Endothelial cell of umbilical vein (primary cell): ENCODE measurements around the gene GSN. TPM values are rescaled to one million over a fixed set of nuclear protein-coding genes. Genes with fewer than 3 reads are reported as not detected.

Experiments used
- BruUV-seq: library from RNA; stranded (reverse); fragments of 400-500 nt; replicated peaks from 2 replicates; lab custom pipeline; 2021; lab: Mats Ljungman, UMichigan
- CTCF ChIA-PET: fragments of 300-600, 350-600 bp; sonication (Branson Sonifier 250); formaldehyde crosslinking; loops from one replicate; lab custom pipeline; 2021; ENCODE audit warnings: antibody characterized with exemption, inconsistent platforms; lab: Charles Lee
- POLR2A ChIA-PET: fragments of 300-600, 350-600 bp; sonication (Branson Sonifier 250); formaldehyde crosslinking; loops from one replicate; lab custom pipeline; 2021; ENCODE audit warnings: antibody characterized with exemption, inconsistent platforms; lab: Charles Lee
- DNase-seq: peaks from one replicate; pipeline ENCODE4 v3.0.0-alpha.2; 2011; ENCODE audit warnings: low read depth, low spot score
- FAIRE-seq: peaks from 2 replicates; lab custom pipeline; 2011; peaks lifted over from hg19 to GRCh38; lab: Jason Lieb, UNC
- H2AFZ ChIP-seq: 2 replicates; pipeline ENCODE4 v1.6.0; 2012; ENCODE audit warnings: low read depth, low read length, control low read depth, inconsistent platforms
- H3K27ac ChIP-seq: 2 replicates; pipeline ENCODE4 v1.5.1; 2011; ENCODE audit warnings: low read depth, mild to moderate bottlenecking, control low read depth, low read length, moderate library complexity; ENCODE audit not compliant: insufficient read depth
- H3K27me3 ChIP-seq, 2 experiments: 2 replicates each; pipeline versions ENCODE4 v1.6.0 to v1.6.1; 2011; ENCODE audit warnings: low read length in 2 of 2, mixed read lengths in 1 of 2; ENCODE audit not compliant: control insufficient read depth in 2 of 2, insufficient read depth in 2 of 2
- H3K36me3 ChIP-seq, 2 experiments: 2 replicates in 1 of 2; 3 replicates in 1 of 2; pipeline ENCODE4 v1.5.1; 2011; ENCODE audit warnings: low read length in 2 of 2, mild to moderate bottlenecking in 1 of 2, moderate library complexity in 1 of 2; ENCODE audit not compliant: control insufficient read depth in 2 of 2, insufficient read depth in 2 of 2; ENCODE audit errors: extremely low read depth in 1 of 2
- H3K4me1 ChIP-seq: 3 replicates; pipeline ENCODE4 v1.5.1; 2011; ENCODE audit warnings: mild to moderate bottlenecking, low read length; ENCODE audit not compliant: control insufficient read depth, insufficient read depth; ENCODE audit errors: extremely low read depth
- H3K4me2 ChIP-seq: 2 replicates; pipeline ENCODE4 v1.6.1; 2011; ENCODE audit warnings: low read length, control low read depth, mixed read lengths; ENCODE audit not compliant: insufficient read depth
- H3K4me3 ChIP-seq, 3 experiments: fragments of 200-600 bp in 1 of 3; sonication (generic), shearing (Covaris generic) in 1 of 3; replicated peaks in 1 of 3; 2 replicates each; pipeline ENCODE4 v1.5.1; 2011 to 2016; ENCODE audit warnings: control low read depth in 3 of 3, low read length in 3 of 3, mild to moderate bottlenecking in 2 of 3, inconsistent platforms in 1 of 3, low read depth in 1 of 3, moderate library complexity in 1 of 3; ENCODE audit not compliant: insufficient read depth in 1 of 3
- H3K79me2 ChIP-seq: 2 replicates; pipeline ENCODE4 v1.6.0; 2012; ENCODE audit warnings: low read length, inconsistent platforms; ENCODE audit not compliant: control insufficient read depth, insufficient read depth
- H3K9ac ChIP-seq: replicated peaks from 2 replicates; pipeline ENCODE3; 2011; ENCODE audit warnings: low read length, control low read depth; ENCODE audit not compliant: insufficient read depth; ENCODE audit errors: extremely low read depth
- H3K9me1 ChIP-seq: replicated peaks from 3 replicates; pipeline ENCODE4 v1.6.0; 2011; ENCODE audit warnings: mild to moderate bottlenecking, low read length; ENCODE audit not compliant: control insufficient read depth, insufficient read depth; ENCODE audit errors: extremely low read depth
- H3K9me3 ChIP-seq: replicated peaks from 2 replicates; pipeline ENCODE4 v1.5.1; 2012; ENCODE audit warnings: low read length, inconsistent platforms; ENCODE audit not compliant: control insufficient read depth, insufficient read depth
- H4K20me1 ChIP-seq: replicated peaks from 2 replicates; pipeline ENCODE3; 2011; ENCODE audit warnings: mild to moderate bottlenecking, low read length; ENCODE audit not compliant: control insufficient read depth, insufficient read depth; ENCODE audit errors: extremely low read depth
- EZH2 ChIP-seq: IDR thresholded peaks from 2 replicates; pipeline ENCODE4 v1.6.1; 2012; ENCODE audit warnings: borderline replicate concordance, low read depth, mild to moderate bottlenecking, moderate library complexity, low read length, inconsistent platforms; ENCODE audit not compliant: severe bottlenecking
- FOS ChIP-seq: IDR thresholded peaks from 2 replicates; pipeline ENCODE4 v1.6.1; 2011; ENCODE audit warnings: mild to moderate bottlenecking, low read length, moderate library complexity, borderline replicate concordance; ENCODE audit not compliant: insufficient read depth
- GATA2 ChIP-seq: IDR thresholded peaks from 2 replicates; pipeline ENCODE4 v1.7.0; 2011; ENCODE audit warnings: low read depth, mild to moderate bottlenecking, moderate library complexity, mixed read lengths, low read length; ENCODE audit not compliant: insufficient read length, insufficient read depth
- JUN ChIP-seq: IDR thresholded peaks from 2 replicates; pipeline ENCODE4 v1.6.1; 2011; ENCODE audit warnings: borderline replicate concordance, low read depth; ENCODE audit not compliant: insufficient read length, insufficient read depth
- MYC ChIP-seq: IDR thresholded peaks from one replicate; pipeline ENCODE4 v1.6.1; 2011; ENCODE audit warnings: mild to moderate bottlenecking, low read depth, low read length
- POLR2A ChIP-seq: IDR thresholded peaks from 2 replicates; pipeline ENCODE4 v1.6.1; 2012; ENCODE audit warnings: low read depth, mild to moderate bottlenecking, control low read depth, low read length
- POLR2AphosphoS5 ChIP-seq: IDR thresholded peaks from 2 replicates; pipeline ENCODE4 v1.6.1; 2012; ENCODE audit warnings: low read depth, mild to moderate bottlenecking, control low read depth, low read length, moderate library complexity; ENCODE audit not compliant: insufficient read depth
- dilution Hi-C: fragments of 300-500 bp; cut with MboI; formaldehyde crosslinking; loops from one replicate; pipeline ENCODE4 v1.15.0; 2019; ENCODE audit warnings: low sequenced_read_pairs; ENCODE audit not compliant: extremely low pct_ligation_motif_present
- intact Hi-C: fragments of 100-400 bp; cut with micrococcal nuclease; formaldehyde crosslinking; loops from one replicate; pipeline ENCODE4 v1.10.0; 2022
- polyA plus RNA-seq, 4 experiments: library from polyadenylated mRNA; depleted of rRNA in 3 of 4; stranded (reverse) in 3 of 4; unstranded in 1 of 4; fragments of >200 nt; gene quantifications; 2 replicates each; pipeline versions ENCODE4 v1.2.1 to v1.2.3, GENCODE V29; 2011 to 2012; ENCODE audit warnings: missing spikeins in 1 of 4
- total RNA-seq: library from RNA; stranded (reverse); gene quantifications from 2 replicates; pipeline ENCODE4 v1.2.3, GENCODE V29; 2021
- TF ChIP-seq, protein P1 (sequence below): IDR thresholded peaks from 2 replicates; pipeline ENCODE4 v1.6.1; 2011; ENCODE audit not compliant: insufficient read depth, insufficient read length
- TF ChIP-seq, protein P2 (sequence below), 2 donors: IDR thresholded peaks; 1 replicate in 1 of 2; 2 replicates in 1 of 2; pipeline ENCODE4 v1.5.1; 2011; ENCODE audit warnings: low read length in 2 of 2, mild to moderate bottlenecking in 2 of 2, moderate library complexity in 2 of 2, control low read depth in 1 of 2, inconsistent platforms in 1 of 2, low read depth in 1 of 2; ENCODE audit not compliant: insufficient read depth in 1 of 2; ENCODE audit errors: extremely low read depth in 1 of 2

GSN gene
- total and polyA plus RNA-seq, 2 donors (not counting 3 experiments of a cell fraction or from before 2014, with no cell fraction given) = 130 to 232 TPM

DNA sequence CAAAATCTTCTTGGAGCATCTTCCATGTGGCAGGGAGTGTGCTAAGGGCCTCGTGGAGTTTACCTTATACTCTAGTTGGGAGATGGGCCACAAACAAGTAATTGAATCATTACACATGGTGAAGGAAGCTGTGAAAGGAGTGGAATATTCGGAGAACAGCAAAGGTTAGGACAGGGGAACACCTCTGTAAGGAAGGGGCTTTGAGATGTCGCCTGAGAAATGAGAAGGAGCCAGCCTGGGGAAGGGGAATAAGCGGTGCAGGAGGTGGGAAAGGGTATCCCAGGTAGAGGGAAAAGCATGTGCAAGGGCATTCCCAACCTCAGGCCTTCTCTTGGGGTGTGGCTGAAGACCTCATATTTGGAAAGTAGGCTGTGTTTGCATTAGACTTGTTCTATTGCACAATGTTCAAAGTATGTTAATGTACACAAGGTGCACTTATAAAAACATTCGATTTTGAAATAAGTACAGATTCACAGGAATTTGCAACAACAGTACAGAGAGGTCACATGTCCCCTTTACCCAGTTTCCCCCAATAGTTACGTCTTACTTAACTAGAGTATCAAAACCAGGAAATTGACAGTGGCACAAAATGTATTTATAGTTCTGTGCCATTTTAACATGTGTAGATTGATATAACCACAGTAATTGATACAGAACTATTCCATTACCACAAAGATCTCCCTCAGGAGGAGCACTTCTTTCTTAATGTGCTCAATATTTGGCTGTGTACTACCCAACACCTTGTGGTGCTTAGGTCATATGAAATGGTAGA lies 104.5 kb downstream of the GSN start:
- DNase-seq = no peak
- Histone ChIP-seq H2AFZ (peak overlapping the region; percentile 48), H3K4me2 (no peak overlapping the region), H3K9ac (no peak overlapping the region), H3K27me3 (no peaks in the 10 kb centered on the region), H3K79me2 (peaks cover 25% of the 10 kb centered on the region), H3K9me3 (no peaks in the 10 kb centered on the region), H3K9me1 (no peaks in the 10 kb centered on the region), H3K27ac (no peak overlapping the region), H3K36me3 (no peaks in the 10 kb centered on the region), H4K20me1 (no peaks in the 10 kb centered on the region), H3K4me3 (no peak overlapping the region), H3K4me1 (peaks cover 18% of the 10 kb centered on the region)
- no peak for FAIRE-seq
- TF ChIP-seq JUN (no peak), MYC (no peak), EZH2 (no peak), FOS (no peak), POLR2A (no peak), POLR2AphosphoS5 (no peak), GATA2 (no peak)
- TF ChIP-seq, protein P1, sequence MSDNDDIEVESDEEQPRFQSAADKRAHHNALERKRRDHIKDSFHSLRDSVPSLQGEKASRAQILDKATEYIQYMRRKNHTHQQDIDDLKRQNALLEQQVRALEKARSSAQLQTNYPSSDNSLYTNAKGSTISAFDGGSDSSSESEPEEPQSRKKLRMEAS = no peak
- TF ChIP-seq, protein P2, sequence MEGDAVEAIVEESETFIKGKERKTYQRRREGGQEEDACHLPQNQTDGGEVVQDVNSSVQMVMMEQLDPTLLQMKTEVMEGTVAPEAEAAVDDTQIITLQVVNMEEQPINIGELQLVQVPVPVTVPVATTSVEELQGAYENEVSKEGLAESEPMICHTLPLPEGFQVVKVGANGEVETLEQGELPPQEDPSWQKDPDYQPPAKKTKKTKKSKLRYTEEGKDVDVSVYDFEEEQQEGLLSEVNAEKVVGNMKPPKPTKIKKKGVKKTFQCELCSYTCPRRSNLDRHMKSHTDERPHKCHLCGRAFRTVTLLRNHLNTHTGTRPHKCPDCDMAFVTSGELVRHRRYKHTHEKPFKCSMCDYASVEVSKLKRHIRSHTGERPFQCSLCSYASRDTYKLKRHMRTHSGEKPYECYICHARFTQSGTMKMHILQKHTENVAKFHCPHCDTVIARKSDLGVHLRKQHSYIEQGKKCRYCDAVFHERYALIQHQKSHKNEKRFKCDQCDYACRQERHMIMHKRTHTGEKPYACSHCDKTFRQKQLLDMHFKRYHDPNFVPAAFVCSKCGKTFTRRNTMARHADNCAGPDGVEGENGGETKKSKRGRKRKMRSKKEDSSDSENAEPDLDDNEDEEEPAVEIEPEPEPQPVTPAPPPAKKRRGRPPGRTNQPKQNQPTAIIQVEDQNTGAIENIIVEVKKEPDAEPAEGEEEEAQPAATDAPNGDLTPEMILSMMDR (IDR thresholded peaks at IDR 0.05; ENCODE audit: extremely low read depth in 1 of 2, insufficient read depth in 1 of 2, low read depth in 1 of 2, low read length in 2 of 2) = no peak
- ChIA-PET CTCF (interaction anchor here (0.8 to 3.0 kb wide), 8 partner anchors 12 to 94 kb away, joined by 3 to 24 read pairs (median 4); no protein-coding TSS in a partner anchor), POLR2A (interaction anchor here (1.4 kb wide), 1 partner anchor 12 kb away, joined by 3 read pairs; no protein-coding TSS in a partner anchor)
- intact Hi-C loops (no loop called here), dilution Hi-C loops (no loop called here)
- no TSS peak for BruUV-seq
